ENCODE results near the gene CD14.
A peak's percentile ranks its signal among the peaks of the same experiment; 100 is the strongest.

GRCh38 chr5:140628711-140629110, 4.3 kb downstream of the CD14 start:
- no peak for TF ChIP-seq EZH2 (IDR thresholded peaks at IDR 0.05; ENCODE audit: borderline replicate concordance, low read depth, low read length, severe bottlenecking)
- TF ChIP-seq POLR2A (IDR thresholded peaks at IDR 0.05; ENCODE audit: low read depth, low read length), result no peak
- no peak for TF ChIP-seq CTCF (IDR thresholded peaks at IDR 0.05; ENCODE audit: extremely low read depth in 1 of 2, insufficient read depth in 1 of 2, low read depth in 1 of 2, low read length in 2 of 2)
- TF ChIP-seq POLR2AphosphoS5 (IDR thresholded peaks at IDR 0.05; ENCODE audit: insufficient read depth, low read depth, low read length), result no peak
- peak; percentile 17 for TF ChIP-seq JUN (IDR thresholded peaks at IDR 0.05; ENCODE audit: borderline replicate concordance, insufficient read depth, insufficient read length, low read depth)
- no peak for TF ChIP-seq MYC (IDR thresholded peaks at IDR 0.05; ENCODE audit: low read depth, low read length)
- TF ChIP-seq FOS (IDR thresholded peaks at IDR 0.05; ENCODE audit: borderline replicate concordance, insufficient read depth, low read length), result peak; percentile 46

All from endothelial cell of umbilical vein (primary cell).